Adrenal gland (tissue), 5 donors: ENCODE results near the gene ZNF267.

Experiments used
- CTCF ChIP-seq, 6 experiments: fragments of 450-650 bp in 4 of 6; fragments of 200-600 bp in 2 of 6; sonication (generic) in 1 of 6; IDR thresholded peaks; 1 replicate in 5 of 6; 2 replicates in 1 of 6; pipeline versions ENCODE4 v1.5.1 to v1.8.0; 2016 to 2021; ENCODE audit warnings: antibody characterized with exemption in 6 of 6, mild to moderate bottlenecking in 2 of 6, moderate library complexity in 1 of 6
- POLR2A ChIP-seq, 2 donors: fragments of 450-650 bp; IDR thresholded peaks; one replicate each; pipeline ENCODE4 v1.6.1; 2017; ENCODE audit warnings: antibody characterized with exemption in 2 of 2, mild to moderate bottlenecking in 2 of 2, moderate library complexity in 1 of 2
- donor health status: DM: no; HTN: no; CAD: no.

GRCh38 chr16:31869511-31870201 is 4.0 kb upstream of the ZNF267 start:
- TF ChIP-seq CTCF (IDR thresholded peaks at IDR 0.05) = no peak
- TF ChIP-seq POLR2A (IDR thresholded peaks at IDR 0.05) = no peak
